Left kidney (tissue), 2 donors: ENCODE data around the gene RPL22. TPM values are rescaled to one million over a fixed set of nuclear protein-coding genes. Genes with fewer than 3 reads are reported as not detected.
"Not testable (repeated sequence)": the region's sequence is repeated elsewhere in the genome, so short reads cannot be mapped to it uniquely, and the experiment has no call there.

Source experiments
- DNase-seq: peaks from one replicate; pipeline ENCODE4 v3.0.0-alpha.2; 2013
- polyA plus RNA-seq: library from polyadenylated mRNA; unstranded; fragments of 120-200 nt; gene quantifications from one replicate; pipeline ENCODE4 v1.2.1, GENCODE V29; 2013; ENCODE audit not compliant: insufficient read length

RPL22 gene
- polyA plus RNA-seq, 1 donor = 542 TPM

GRCh38 chr1:6237093-6237492 is 37.7 kb upstream of the RPL22 start:
- no peak for DNase-seq

- no peak for DNase-seq
Observed at GRCh38 chr1:6235296-6235677, 35.9 kb upstream of the RPL22 start.

GRCh38 chr1:6234502-6235295 is 35.3 kb upstream of the RPL22 start:
- no peak for DNase-seq

- DNase-seq = no peak
Observed at GRCh38 chr1:6233376-6233775, 34.0 kb upstream of the RPL22 start.

GRCh38 chr1:6225651-6226050 is 26.3 kb upstream of the RPL22 start:
- no peak for DNase-seq

- DNase-seq = no peak
Observed at GRCh38 chr1:6224718-6225117, 25.3 kb upstream of the RPL22 start.

- DNase-seq = no peak
Observed at GRCh38 chr1:6223617-6224016, 24.2 kb upstream of the RPL22 start.

- no peak for DNase-seq
Observed at GRCh38 chr1:6222636-6223035, 23.2 kb upstream of the RPL22 start.

GRCh38 chr1:6221210-6221784 is 21.9 kb upstream of the RPL22 start:
- DNase-seq = no peak

- no peak for DNase-seq
Observed at GRCh38 chr1:6220236-6220635, 20.8 kb upstream of the RPL22 start.

- not testable (repeated sequence) for DNase-seq
Observed at GRCh38 chr1:6219641-6220040, 20.2 kb upstream of the RPL22 start.

- no peak for DNase-seq
Observed at GRCh38 chr1:6218375-6219164, 19.2 kb upstream of the RPL22 start.

- no peak for DNase-seq
Observed at GRCh38 chr1:6212193-6212959, 13.0 kb upstream of the RPL22 start.

- no peak for DNase-seq
Observed at GRCh38 chr1:6211731-6212130, 12.3 kb upstream of the RPL22 start.

GRCh38 chr1:6210591-6211355 is 11.4 kb upstream of the RPL22 start:
- no peak for DNase-seq

- no peak for DNase-seq
Observed at GRCh38 chr1:6209661-6210580, 10.5 kb upstream of the RPL22 start.

- no peak for DNase-seq
Observed at GRCh38 chr1:6208723-6209660, 9.6 kb upstream of the RPL22 start.

- no peak for DNase-seq
Observed at GRCh38 chr1:6207921-6208320, 8.5 kb upstream of the RPL22 start.
